ENCODE data around the gene ZNF532.

Gene ZNF532

DNA sequence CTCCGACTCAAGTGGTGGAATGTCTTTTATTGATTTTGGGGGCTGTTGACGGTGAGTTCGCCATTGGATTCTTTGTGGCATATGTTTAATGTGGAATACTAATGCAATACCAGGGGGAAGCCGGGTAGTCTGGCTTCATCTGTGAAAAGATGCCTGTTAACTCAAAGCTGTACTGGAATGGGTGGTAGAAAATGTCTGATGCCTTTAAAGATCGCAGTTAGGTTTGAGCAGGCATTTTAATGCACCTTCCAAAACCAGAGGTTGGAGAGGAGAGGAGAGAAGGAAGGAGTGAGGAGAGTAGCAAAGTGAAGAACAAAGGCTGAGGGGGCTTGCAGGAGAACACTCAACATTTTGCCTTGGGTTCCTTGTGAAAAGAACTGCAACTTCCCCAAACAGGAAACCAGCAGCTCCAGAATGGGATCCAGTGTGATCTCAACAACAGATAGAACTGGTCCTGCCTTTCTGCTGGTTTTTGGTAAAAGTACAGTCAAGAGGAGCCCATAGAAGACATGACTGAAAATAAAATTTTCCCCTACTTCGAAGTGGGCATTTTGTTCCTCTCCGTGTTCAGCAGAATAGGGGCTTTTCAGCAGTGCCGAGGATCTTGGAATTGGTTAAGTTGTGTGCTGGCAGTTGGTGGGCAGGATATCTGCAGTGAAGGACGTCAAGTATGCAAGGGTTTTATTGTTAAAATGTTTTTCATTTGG is 1.5 kb downstream of the ZNF532 start:
- H3K36me3 ChIP-seq (ENCODE audit: control insufficient read depth, insufficient read depth, low read length): peaks cover 8% of the 10 kb centered on the region
- peak overlapping the region; percentile 64 for H4K5ac ChIP-seq (ENCODE audit: low read length)
- peaks cover 31% of the 10 kb centered on the region for H3K4me1 ChIP-seq (ENCODE audit: control insufficient read depth, low read depth, low read length)

DNA sequence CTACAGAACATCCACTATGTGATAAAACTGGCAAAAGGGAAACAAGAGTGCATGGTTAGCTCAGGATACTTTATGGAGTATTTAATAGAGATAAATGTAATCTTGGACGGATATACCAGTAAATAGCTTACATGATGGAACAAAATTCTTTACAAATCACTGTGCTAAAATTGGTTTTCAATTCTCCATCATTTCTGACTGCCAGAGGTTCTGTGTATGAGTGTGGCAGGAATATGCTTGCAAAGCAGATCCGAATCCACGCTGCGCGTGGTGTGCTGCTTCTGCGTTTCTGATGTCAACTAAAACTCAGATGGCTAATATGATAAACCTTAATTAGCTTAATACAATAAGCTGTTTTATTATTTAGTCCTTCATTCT is 2.1 kb downstream of the ZNF532 start:
- no peaks in the 10 kb centered on the region for H3K27me3 ChIP-seq (ENCODE audit: insufficient read depth, low read length, poor library complexity)
- no peak overlapping the region for H4K8ac ChIP-seq (ENCODE audit: low read depth, low read length)
- WGBS (ENCODE audit: extremely low coverage, insufficient coverage, low lambda C conversion rate): no CpG with 5 or more reads among the region's 6 CpGs
- H3K56ac ChIP-seq (ENCODE audit: low read length): peak overlapping the region; percentile 97
- no peak for DNase-seq
- peak overlapping the region; percentile 88 for H3K9ac ChIP-seq (ENCODE audit: low read length)
- peak overlapping the region; percentile 88 for H3K4me2 ChIP-seq (ENCODE audit: low read length)
- peak overlapping the region; percentile 79 for H2AK5ac ChIP-seq (ENCODE audit: low read length)
- H3K4me1 ChIP-seq (ENCODE audit: control insufficient read depth, low read depth, low read length): peaks cover 29% of the 10 kb centered on the region
- peaks cover 14% of the 10 kb centered on the region for H3K79me1 ChIP-seq (ENCODE audit: low read length)
- H2BK15ac ChIP-seq (replicated peaks; ENCODE audit: low read depth): no peak overlapping the region
- no peak overlapping the region for H4K5ac ChIP-seq (ENCODE audit: low read length)
- no peak overlapping the region for H3K4ac ChIP-seq (ENCODE audit: low read depth, low read length)
- peaks cover 64% of the 10 kb centered on the region for H3K79me2 ChIP-seq (ENCODE audit: control insufficient read depth, insufficient read depth, low read length)
- H3K36me3 ChIP-seq (ENCODE audit: control insufficient read depth, insufficient read depth, low read length): peaks cover 10% of the 10 kb centered on the region
- H2BK5ac ChIP-seq (ENCODE audit: low read length): peak overlapping the region; percentile 68
- H3K4me3 ChIP-seq (ENCODE audit: low read length): no peak overlapping the region
- H3K18ac ChIP-seq (ENCODE audit: low read length): peak overlapping the region; percentile 100
- H3K27ac ChIP-seq (ENCODE audit: low read depth, low read length): peak overlapping the region; percentile 91
- no peak overlapping the region for H3K23ac ChIP-seq (ENCODE audit: low read length)
- H2BK120ac ChIP-seq (ENCODE audit: low read depth, low read length): peak overlapping the region; percentile 83

More for the DNA sequence above, 1.5 kb downstream of the ZNF532 start:
- no peak for DNase-seq
- Histone ChIP-seq H3K23ac (ENCODE audit: low read length) (peak overlapping the region; percentile 83), H3K18ac (ENCODE audit: low read length) (peak overlapping the region; percentile 100), H3K56ac (ENCODE audit: low read length) (peak overlapping the region; percentile 97), H3K4me2 (ENCODE audit: low read length) (peak overlapping the region; percentile 88), H2BK15ac (replicated peaks; ENCODE audit: low read depth) (peak overlapping the region; percentile 59), H3K27ac (ENCODE audit: low read depth, low read length) (peak overlapping the region; percentile 91), H2BK5ac (ENCODE audit: low read length) (peak overlapping the region; percentile 11), H2AK5ac (ENCODE audit: low read length) (peak overlapping the region; percentile 92), H4K8ac (ENCODE audit: low read depth, low read length) (no peak overlapping the region), H3K4ac (ENCODE audit: low read depth, low read length) (peak overlapping the region; percentile 96), H3K79me2 (ENCODE audit: control insufficient read depth, insufficient read depth, low read length) (peaks cover 60% of the 10 kb centered on the region), H3K27me3 (ENCODE audit: insufficient read depth, low read length, poor library complexity) (no peaks in the 10 kb centered on the region), H2BK120ac (ENCODE audit: low read depth, low read length) (peak overlapping the region; percentile 83), H3K9ac (ENCODE audit: low read length) (peak overlapping the region; percentile 88), H3K79me1 (ENCODE audit: low read length) (peaks cover 11% of the 10 kb centered on the region), H3K4me3 (ENCODE audit: low read length) (no peak overlapping the region)
- WGBS (ENCODE audit: extremely low coverage, insufficient coverage, low lambda C conversion rate): no CpG with 5 or more reads among the region's 9 CpGs

DNA sequence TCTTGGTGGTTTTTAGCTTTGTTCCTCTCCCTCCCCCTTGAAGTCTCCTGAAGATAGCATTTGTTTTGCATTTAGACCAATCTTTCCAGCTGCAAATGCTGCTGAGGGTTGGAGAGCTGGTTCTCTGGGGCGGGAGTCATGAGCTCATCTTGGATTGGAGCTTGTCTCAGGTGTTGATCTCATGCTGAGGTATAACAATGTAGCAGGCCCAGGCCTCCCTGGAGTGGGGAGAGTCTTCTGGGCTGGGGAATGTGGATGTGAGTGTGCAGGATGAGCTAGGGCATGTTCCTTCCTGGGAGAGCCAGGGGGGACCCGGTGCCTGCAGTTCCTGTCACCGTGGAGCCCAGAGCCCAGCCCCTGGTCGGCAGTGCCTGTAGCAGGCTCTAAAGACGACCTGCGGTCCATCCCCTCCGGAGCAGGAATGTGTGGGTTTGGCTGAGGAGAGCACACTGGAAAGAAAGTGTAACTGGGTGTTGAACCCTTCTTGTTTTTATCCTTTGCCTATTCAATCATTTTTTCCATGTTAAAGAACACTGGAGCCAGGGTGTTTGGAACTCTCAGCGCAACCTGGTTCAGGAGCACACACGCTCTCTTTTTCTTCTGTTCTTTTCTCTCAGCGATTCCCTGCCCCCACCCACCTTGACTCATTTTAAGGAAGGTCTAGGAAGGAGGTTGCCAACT is 2.7 kb downstream of the ZNF532 start:
- peaks cover 63% of the 10 kb centered on the region for H3K79me2 ChIP-seq (ENCODE audit: control insufficient read depth, insufficient read depth, low read length)

DNA sequence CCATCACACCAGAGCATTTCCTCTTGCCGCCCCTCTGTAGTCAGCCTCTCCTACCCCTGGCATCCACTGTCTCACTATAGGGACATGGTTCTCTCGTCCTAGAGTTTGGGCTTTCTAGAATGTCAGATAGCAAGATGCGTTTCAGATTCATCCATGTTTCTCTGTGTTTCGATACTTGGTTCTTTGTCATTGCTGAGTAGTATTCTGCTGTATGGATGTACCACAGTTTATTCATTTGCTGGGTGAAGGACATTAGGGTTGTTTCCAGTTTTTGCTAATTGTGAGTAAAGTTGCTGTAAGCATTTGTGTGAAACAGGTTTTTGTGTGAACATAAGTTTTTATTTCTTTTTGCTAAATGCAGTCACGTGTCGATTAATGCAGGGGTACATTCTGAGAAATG is 3.8 kb downstream of the ZNF532 start:
- peak overlapping the region; percentile 39 for H3K18ac ChIP-seq (ENCODE audit: low read length)
- H3K79me1 ChIP-seq (ENCODE audit: low read length): peaks cover 12% of the 10 kb centered on the region
- H3K27ac ChIP-seq (ENCODE audit: low read depth, low read length): no peak overlapping the region
- no peak overlapping the region for H2AK5ac ChIP-seq (ENCODE audit: low read length)
- H3K23ac ChIP-seq (ENCODE audit: low read length): no peak overlapping the region
- no peak overlapping the region for H3K4ac ChIP-seq (ENCODE audit: low read depth, low read length)
- no peak overlapping the region for H2BK15ac ChIP-seq (replicated peaks; ENCODE audit: low read depth)
- H4K8ac ChIP-seq (ENCODE audit: low read depth, low read length): no peak overlapping the region
- no CpG with 5 or more reads among the region's 6 CpGs for WGBS (ENCODE audit: extremely low coverage, insufficient coverage, low lambda C conversion rate)
- H4K5ac ChIP-seq (ENCODE audit: low read length): no peak overlapping the region
- H2BK120ac ChIP-seq (ENCODE audit: low read depth, low read length): no peak overlapping the region
- H3K4me3 ChIP-seq (ENCODE audit: low read length): peak overlapping the region; percentile 6
- peaks cover 25% of the 10 kb centered on the region for H3K4me1 ChIP-seq (ENCODE audit: control insufficient read depth, low read depth, low read length)
- H3K4me2 ChIP-seq (ENCODE audit: low read length): no peak overlapping the region
- no peak for DNase-seq
- H3K79me2 ChIP-seq (ENCODE audit: control insufficient read depth, insufficient read depth, low read length): peaks cover 69% of the 10 kb centered on the region
- H3K27me3 ChIP-seq (ENCODE audit: insufficient read depth, low read length, poor library complexity): no peaks in the 10 kb centered on the region
- peak overlapping the region; percentile 17 for H2BK5ac ChIP-seq (ENCODE audit: low read length)
- no peak overlapping the region for H3K9ac ChIP-seq (ENCODE audit: low read length)
- H3K56ac ChIP-seq (ENCODE audit: low read length): no peak overlapping the region
- peaks cover 10% of the 10 kb centered on the region for H3K36me3 ChIP-seq (ENCODE audit: control insufficient read depth, insufficient read depth, low read length)

More for the DNA sequence above, 2.7 kb downstream of the ZNF532 start:
- H3K27ac ChIP-seq (ENCODE audit: low read depth, low read length): peak overlapping the region; percentile 91
- no peak overlapping the region for H3K23ac ChIP-seq (ENCODE audit: low read length)
- H3K4ac ChIP-seq (ENCODE audit: low read depth, low read length): no peak overlapping the region
- peak overlapping the region; percentile 67 for H3K9ac ChIP-seq (ENCODE audit: low read length)
- peaks cover 10% of the 10 kb centered on the region for H3K36me3 ChIP-seq (ENCODE audit: control insufficient read depth, insufficient read depth, low read length)
- no peak overlapping the region for H3K4me3 ChIP-seq (ENCODE audit: low read length)
- H3K79me1 ChIP-seq (ENCODE audit: low read length): peaks cover 13% of the 10 kb centered on the region
- peak; percentile 98 for DNase-seq
- peak overlapping the region; percentile 97 for H3K56ac ChIP-seq (ENCODE audit: low read length)
- H4K8ac ChIP-seq (ENCODE audit: low read depth, low read length): no peak overlapping the region
- H3K27me3 ChIP-seq (ENCODE audit: insufficient read depth, low read length, poor library complexity): no peaks in the 10 kb centered on the region
- H3K4me2 ChIP-seq (ENCODE audit: low read length): peak overlapping the region; percentile 16
- peaks cover 26% of the 10 kb centered on the region for H3K4me1 ChIP-seq (ENCODE audit: control insufficient read depth, low read depth, low read length)
- H3K18ac ChIP-seq (ENCODE audit: low read length): peak overlapping the region; percentile 33
- H4K5ac ChIP-seq (ENCODE audit: low read length): no peak overlapping the region
- H2BK15ac ChIP-seq (replicated peaks; ENCODE audit: low read depth): no peak overlapping the region
- H2AK5ac ChIP-seq (ENCODE audit: low read length): no peak overlapping the region
- no CpG with 5 or more reads among the region's 10 CpGs for WGBS (ENCODE audit: extremely low coverage, insufficient coverage, low lambda C conversion rate)
- peak overlapping the region; percentile 56 for H2BK120ac ChIP-seq (ENCODE audit: low read depth, low read length)
- H2BK5ac ChIP-seq (ENCODE audit: low read length): peak overlapping the region; percentile 55

DNA sequence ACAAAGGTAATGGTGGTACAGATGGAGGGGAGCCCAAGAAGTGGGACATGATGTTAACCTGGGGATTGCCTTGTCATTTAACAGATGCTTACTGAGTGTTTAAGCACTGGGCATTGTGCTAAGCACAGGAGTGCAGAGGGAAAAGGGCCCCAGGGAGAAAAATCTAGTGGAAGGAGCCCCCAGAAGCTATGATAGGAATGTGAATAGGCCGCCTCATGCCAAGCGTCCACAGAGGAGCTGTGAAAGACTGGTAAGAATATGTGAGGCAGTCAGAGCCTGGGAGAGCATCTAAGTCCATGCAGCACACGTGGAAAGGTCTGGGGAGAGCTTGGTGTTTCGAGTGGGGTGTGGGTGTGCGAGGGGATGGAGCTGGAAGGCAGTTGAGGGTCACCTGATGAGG is 5.5 kb downstream of the ZNF532 start:
- peaks cover 13% of the 10 kb centered on the region for H3K36me3 ChIP-seq (ENCODE audit: control insufficient read depth, insufficient read depth, low read length)
- no CpG with 5 or more reads among the region's 5 CpGs for whole genome bisulfite sequencing (ENCODE audit: extremely low coverage, insufficient coverage, low lambda C conversion rate)

More for the DNA sequence above, 5.5 kb downstream of the ZNF532 start:
- Histone ChIP-seq H3K4me3 (ENCODE audit: low read length) (no peak overlapping the region), H2BK15ac (replicated peaks; ENCODE audit: low read depth) (no peak overlapping the region), H4K8ac (ENCODE audit: low read depth, low read length) (no peak overlapping the region), H3K27ac (ENCODE audit: low read depth, low read length) (peak overlapping the region; percentile 40), H3K79me1 (ENCODE audit: low read length) (peaks cover 15% of the 10 kb centered on the region), H3K23ac (ENCODE audit: low read length) (no peak overlapping the region), H2BK120ac (ENCODE audit: low read depth, low read length) (no peak overlapping the region), H3K4ac (ENCODE audit: low read depth, low read length) (no peak overlapping the region), H3K18ac (ENCODE audit: low read length) (no peak overlapping the region), H3K56ac (ENCODE audit: low read length) (peak overlapping the region; percentile 62), H3K9ac (ENCODE audit: low read length) (peak overlapping the region; percentile 6), H2AK5ac (ENCODE audit: low read length) (no peak overlapping the region), H2BK5ac (ENCODE audit: low read length) (no peak overlapping the region), H3K79me2 (ENCODE audit: control insufficient read depth, insufficient read depth, low read length) (peaks cover 73% of the 10 kb centered on the region), H3K4me1 (ENCODE audit: control insufficient read depth, low read depth, low read length) (peaks cover 28% of the 10 kb centered on the region), H3K4me2 (ENCODE audit: low read length) (no peak overlapping the region), H4K5ac (ENCODE audit: low read length) (no peak overlapping the region), H3K27me3 (ENCODE audit: insufficient read depth, low read length, poor library complexity) (no peaks in the 10 kb centered on the region)
- peak; percentile 79 for DNase-seq

All from mesendoderm (in vitro differentiated cells).